Measurements from ENCODE around the gene ACSL6.
"Not testable (repeated sequence)": the region's sequence is repeated elsewhere in the genome, so short reads cannot be mapped to it uniquely, and the experiment has no call there.

The ACSL6 gene

GRCh38 chr5:131913603-131914002, 97.9 kb downstream of the ACSL6 start:
- no peak for DNase-seq
- in situ Hi-C loops (cut with HindIII; ENCODE audit: low pct_ligation_motif_present, low pct_unique_long_range_greater_than_20kb, low sequenced_read_pairs), result no loop called here

- no peak for DNase-seq
- in situ Hi-C loops (cut with HindIII; ENCODE audit: low pct_ligation_motif_present, low pct_unique_long_range_greater_than_20kb, low sequenced_read_pairs), result no loop called here
These were observed 104.8 kb downstream of the ACSL6 start for GRCh38 chr5:131906668-131907067.

- DNase-seq; in situ Hi-C loops (cut with HindIII; ENCODE audit: low pct_ligation_motif_present, low pct_unique_long_range_greater_than_20kb, low sequenced_read_pairs): not testable (repeated sequence)
These were observed 109.2 kb downstream of the ACSL6 start for GRCh38 chr5:131902266-131902665.

Measured in ACHN (cell line).